ENCODE data around the gene TDRD12.

The TDRD12 gene

GRCh38 chr19:32808236-32808635 lies 88.7 kb downstream of the TDRD12 start:
- DNase-seq (ENCODE audit: low read depth in 2 of 2): no peak

GRCh38 chr19:32809254-32809653 lies 89.7 kb downstream of the TDRD12 start:
- DNase-seq (ENCODE audit: low read depth in 2 of 2): no peak

GRCh38 chr19:32809754-32810153 lies 90.2 kb downstream of the TDRD12 start:
- no peak for DNase-seq (ENCODE audit: low read depth in 2 of 2)

- DNase-seq (ENCODE audit: low read depth in 2 of 2): no peak
Measured at GRCh38 chr19:32810452-32810851, 90.9 kb downstream of the TDRD12 start.

- DNase-seq (ENCODE audit: low read depth in 2 of 2): no peak
Measured at GRCh38 chr19:32811151-32811550, 91.6 kb downstream of the TDRD12 start.

GRCh38 chr19:32812036-32812435 lies 92.5 kb downstream of the TDRD12 start:
- DNase-seq (ENCODE audit: low read depth in 2 of 2): no peak

- DNase-seq (ENCODE audit: low read depth in 2 of 2): no peak
Measured at GRCh38 chr19:32812571-32812970, 93.0 kb downstream of the TDRD12 start.

- no peak for DNase-seq (ENCODE audit: low read depth in 2 of 2)
Measured at GRCh38 chr19:32813862-32814425, 94.4 kb downstream of the TDRD12 start.

GRCh38 chr19:32814624-32815023 lies 95.1 kb downstream of the TDRD12 start:
- DNase-seq (ENCODE audit: low read depth in 2 of 2): no peak

- DNase-seq (ENCODE audit: low read depth in 2 of 2): no peak
Measured at GRCh38 chr19:32816555-32817099, 97.1 kb downstream of the TDRD12 start.

- DNase-seq (ENCODE audit: low read depth in 2 of 2): no peak
Measured at GRCh38 chr19:32817569-32818476, 98.3 kb downstream of the TDRD12 start.

GRCh38 chr19:32818536-32818935 lies 99.0 kb downstream of the TDRD12 start:
- DNase-seq (ENCODE audit: low read depth in 2 of 2): no peak

- no peak for DNase-seq (ENCODE audit: low read depth in 2 of 2)
Measured at GRCh38 chr19:32819419-32820400, 100.1 kb downstream of the TDRD12 start.

GRCh38 chr19:32822916-32823746 lies 103.6 kb downstream of the TDRD12 start:
- no peak for DNase-seq (ENCODE audit: low read depth in 2 of 2)

- DNase-seq (ENCODE audit: low read depth in 2 of 2): no peak
Measured at GRCh38 chr19:32823747-32824102, 104.2 kb downstream of the TDRD12 start.

- no peak for DNase-seq (ENCODE audit: low read depth in 2 of 2)
Measured at GRCh38 chr19:32824191-32824751, 104.7 kb downstream of the TDRD12 start.

- DNase-seq (ENCODE audit: low read depth in 2 of 2): no peak
Measured at GRCh38 chr19:32824916-32825608, 105.5 kb downstream of the TDRD12 start.

- DNase-seq (ENCODE audit: low read depth in 2 of 2): no peak
Measured at GRCh38 chr19:32828139-32828538, 108.6 kb downstream of the TDRD12 start.

- no peak for DNase-seq (ENCODE audit: low read depth in 2 of 2)
Measured at GRCh38 chr19:32828643-32829344, 109.2 kb downstream of the TDRD12 start.
